ENCODE measurements around the gene GRAMD1B.
"Not testable (repeated sequence)": the region's sequence is repeated elsewhere in the genome, so short reads cannot be mapped to it uniquely, and the experiment has no call there.

Gene GRAMD1B

GRCh38 chr11:123653483-123653826 lies 223.4 kb downstream of the GRAMD1B start:
- DNase-seq: no peak

GRCh38 chr11:123653827-123654565 lies 223.9 kb downstream of the GRAMD1B start:
- DNase-seq: peak; percentile 42 to 94 (median 91)

DNA sequence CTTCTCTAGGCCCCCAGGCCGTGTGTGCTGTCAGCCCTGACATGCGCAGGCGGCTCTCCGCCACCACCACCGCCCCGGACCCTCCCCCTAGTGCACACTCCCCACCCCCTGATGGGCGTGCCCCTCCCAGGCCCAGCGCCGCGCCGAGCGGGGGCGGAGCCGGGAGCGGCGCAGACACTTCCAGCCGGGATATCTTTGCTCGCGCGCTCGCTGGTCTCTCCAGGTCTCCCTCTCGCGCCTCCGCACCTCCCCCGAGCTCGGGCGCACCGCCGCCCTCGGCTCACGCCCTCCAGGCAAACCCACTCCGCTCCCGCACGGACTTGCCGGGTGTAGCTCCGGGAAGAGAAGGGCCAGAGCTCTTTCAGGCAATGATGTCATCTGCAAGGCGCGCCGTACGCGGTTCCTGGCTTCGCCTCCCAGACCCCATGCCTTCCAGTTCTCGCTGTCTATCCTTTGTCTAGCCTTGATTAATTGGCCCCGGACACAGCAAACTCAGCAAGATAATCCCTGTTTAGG lies 224.6 kb downstream of the GRAMD1B start, which contains the start of gene SCN3B:
Gene SCN3B (minus strand): TSS at position 59 of the 516 bp plus-strand sequence. CDS start 823 bp downstream, outside the sequence.
- peak; percentile 88 to 96 (median 95) for DNase-seq

- no peak for DNase-seq
These were observed 229.2 kb downstream of the GRAMD1B start for GRCh38 chr11:123659311-123659710.

DNA sequence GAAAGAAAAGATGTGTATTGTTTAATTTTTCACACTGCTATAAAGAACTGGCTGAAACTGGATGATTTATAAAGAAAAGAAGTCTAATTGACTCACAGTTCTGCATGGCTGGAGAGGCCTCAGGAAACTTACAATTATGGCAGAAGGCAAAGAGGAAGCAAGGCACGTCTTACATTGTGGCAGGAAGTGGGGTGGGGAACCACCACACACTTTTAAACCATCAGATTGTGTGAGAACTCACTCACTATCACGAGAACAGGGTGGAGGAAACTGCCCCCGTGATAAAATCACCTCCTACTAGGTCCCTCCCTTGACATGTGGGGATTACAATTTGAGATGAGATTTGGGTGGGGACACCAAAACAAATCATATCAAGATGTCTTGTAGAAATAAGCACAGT lies 229.9 kb downstream of the GRAMD1B start:
- not testable (repeated sequence) for DNase-seq

- no peak for DNase-seq
These were observed 235.2 kb downstream of the GRAMD1B start for GRCh38 chr11:123665306-123665705.

- DNase-seq: peak in 1 of 3 experiments; percentile 3
These were observed 240.0 kb downstream of the GRAMD1B start for GRCh38 chr11:123670081-123670480.

GRCh38 chr11:123671534-123671933 lies 241.5 kb downstream of the GRAMD1B start:
- DNase-seq: no peak

DNA sequence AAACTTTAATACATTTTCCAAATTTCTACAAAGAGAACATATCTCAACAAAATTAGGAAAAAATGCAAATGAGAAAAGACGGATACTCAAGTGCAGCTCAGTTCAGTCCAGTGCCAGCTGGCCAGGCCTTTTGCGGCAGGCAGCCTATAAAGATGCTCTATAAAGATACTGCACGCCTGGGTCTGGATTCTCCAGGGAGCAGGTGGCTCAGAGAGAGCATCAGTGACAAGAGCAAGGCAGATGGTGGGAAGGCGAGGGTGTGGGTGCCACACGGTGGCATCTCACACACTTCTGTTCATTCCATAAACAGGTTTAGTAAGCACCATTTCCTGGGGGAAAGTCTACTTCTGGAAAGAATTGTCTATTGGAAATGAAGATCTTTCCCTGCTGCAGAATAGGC lies 242.5 kb downstream of the GRAMD1B start:
- no peak for DNase-seq

- DNase-seq: peak in 1 of 3 experiments; percentile 26
These were observed 244.2 kb downstream of the GRAMD1B start for GRCh38 chr11:123674297-123674696.

Data from NCI-H1417 (cell line).